OCI-LY1 (cell line): ENCODE measurements around the gene OXSR1.
"Not testable (repeated sequence)": the region's sequence is repeated elsewhere in the genome, so short reads cannot be mapped to it uniquely, and the experiment has no call there.

Experiments used
- H2AFZ ChIP-seq: fragments of 200-600 bp; sonication (generic), shearing (Covaris generic); 2 replicates; pipeline ENCODE4 v1.6.0; 2014; ENCODE audit warnings: antibody characterized with exemption, mild to moderate bottlenecking, low read length
- H3F3A ChIP-seq: fragments of 200-600 bp; sonication (generic), shearing (Covaris generic); 2 replicates; pipeline ENCODE4 v1.6.0; 2014; ENCODE audit warnings: mild to moderate bottlenecking, antibody characterized with exemption, low read length, moderate library complexity; ENCODE audit not compliant: insufficient read depth
- H3K27ac ChIP-seq: fragments of 200-600 bp; sonication (generic); 2 replicates; pipeline ENCODE4 v1.5.1; 2014; ENCODE audit warnings: low read length, mixed run types, mild to moderate bottlenecking, low read depth; ENCODE audit not compliant: poor library complexity, severe bottlenecking
- H3K27me3 ChIP-seq: fragments of 200-600 bp; sonication (generic); 2 replicates; pipeline ENCODE4 v1.6.0; 2014; ENCODE audit warnings: antibody characterized with exemption, mild to moderate bottlenecking, low read length, moderate library complexity; ENCODE audit not compliant: insufficient read depth
- H3K36me3 ChIP-seq: fragments of 200-600 bp; sonication (generic); 2 replicates; pipeline ENCODE4 v1.6.1; 2014; ENCODE audit warnings: mild to moderate bottlenecking, antibody characterized with exemption, low read length, moderate library complexity, mixed read lengths; ENCODE audit not compliant: insufficient read depth
- H3K4me1 ChIP-seq: fragments of 200-600 bp; sonication (generic); 2 replicates; pipeline ENCODE4 v1.5.1; 2014; ENCODE audit warnings: mild to moderate bottlenecking, low read length, moderate library complexity; ENCODE audit not compliant: insufficient read depth, severe bottlenecking
- H3K4me2 ChIP-seq: fragments of 200-600 bp; sonication (generic), shearing (Covaris generic); 2 replicates; pipeline ENCODE4 v1.6.1; 2014; ENCODE audit warnings: low read length
- H3K4me3 ChIP-seq: fragments of 200-600 bp; sonication (generic); 2 replicates; pipeline ENCODE4 v1.5.1; 2014; ENCODE audit warnings: low read length, low read depth, mild to moderate bottlenecking, mixed read lengths; ENCODE audit not compliant: poor library complexity, severe bottlenecking
- H3K79me2 ChIP-seq: fragments of 200-600 bp; shearing (Covaris generic); 2 replicates; pipeline ENCODE4 v1.6.1; 2016; ENCODE audit warnings: mixed run types, low read length, mixed read lengths; ENCODE audit not compliant: insufficient read depth
- H3K9ac ChIP-seq: fragments of 200-600 bp; sonication (generic), shearing (Covaris generic); 2 replicates; pipeline ENCODE4 v1.6.1; 2014; ENCODE audit warnings: mild to moderate bottlenecking, low read length, mixed read lengths
- H3K9me2 ChIP-seq: fragments of 200-600 bp; sonication (generic), shearing (Covaris generic); 2 replicates; pipeline ENCODE4 v1.6.1; 2014; ENCODE audit warnings: low read depth, mild to moderate bottlenecking, low read length, mixed read lengths
- H3K9me3 ChIP-seq: fragments of 200-600 bp; shearing (Covaris generic); 2 replicates; pipeline ENCODE4 v1.6.1; 2014; ENCODE audit warnings: low read length, mixed read lengths
- H4K20me1 ChIP-seq: fragments of 200-600 bp; sonication (generic), shearing (Covaris generic); 2 replicates; pipeline ENCODE4 v1.6.0; 2016; ENCODE audit warnings: mild to moderate bottlenecking, low read length; ENCODE audit not compliant: insufficient read depth
- EZH2 ChIP-seq: fragments of 200-600 bp; sonication (generic), shearing (Covaris generic); IDR thresholded peaks from 2 replicates; pipeline ENCODE4 v1.8.0; 2017; ENCODE audit warnings: borderline replicate concordance, mixed run types, mild to moderate bottlenecking, antibody characterized with exemption, low read length, moderate library complexity, mixed read lengths
- TF ChIP-seq, protein P1 (sequence below): fragments of 200-600 bp; sonication (generic), shearing (Covaris generic); IDR thresholded peaks from 2 replicates; pipeline ENCODE4 v1.5.1; 2017; ENCODE audit warnings: mild to moderate bottlenecking, antibody characterized with exemption, low read length, moderate library complexity, mixed read lengths

The OXSR1 gene

DNA sequence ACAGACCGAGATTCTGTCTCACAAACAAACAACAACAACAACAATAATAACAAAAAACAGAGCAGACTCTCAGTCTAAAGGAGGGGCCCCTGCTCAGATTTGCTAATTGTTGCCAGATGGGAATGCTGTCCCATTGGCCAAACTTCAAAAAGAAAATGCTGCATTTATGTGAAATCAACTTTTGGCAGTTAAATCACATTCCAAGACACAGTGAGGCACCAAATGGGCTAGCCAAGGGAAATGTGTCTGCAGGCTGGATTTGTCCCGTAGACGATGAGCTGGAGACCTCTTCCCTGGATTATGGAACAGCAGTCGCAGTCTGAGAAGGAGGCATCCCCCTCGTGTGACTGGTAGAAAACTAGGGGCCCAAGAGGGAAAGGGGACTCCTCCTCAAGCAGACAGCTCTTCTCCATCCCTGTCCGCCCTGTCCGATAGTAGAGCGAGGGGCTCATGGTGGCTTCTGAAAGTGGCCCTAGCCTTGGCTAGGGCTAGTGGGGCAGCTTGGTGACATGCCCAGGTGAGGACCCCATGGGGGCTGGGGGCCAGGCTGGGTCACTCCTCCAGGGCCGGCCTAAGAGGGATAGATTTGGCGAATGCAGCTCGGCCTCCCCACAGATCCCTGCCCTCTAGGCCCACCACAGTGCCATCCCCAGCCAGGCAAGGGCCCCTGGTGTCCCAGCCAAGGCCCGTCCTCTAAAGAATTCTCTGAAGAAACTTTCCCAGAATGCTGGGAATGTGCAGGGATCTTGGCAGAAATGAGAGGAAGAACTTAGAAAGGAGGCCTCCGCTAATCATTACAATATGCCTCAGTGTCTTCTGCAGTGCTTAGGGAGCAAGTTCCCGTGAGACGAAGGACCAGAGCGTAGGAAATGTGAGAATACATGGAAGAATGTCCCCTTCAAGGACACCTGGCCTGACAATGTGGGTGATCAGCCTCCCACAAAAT, 118.7 kb downstream of the OXSR1 start:
- no peak overlapping the region for H3K4me3 ChIP-seq
- no peak overlapping the region for H3K27ac ChIP-seq

DNA sequence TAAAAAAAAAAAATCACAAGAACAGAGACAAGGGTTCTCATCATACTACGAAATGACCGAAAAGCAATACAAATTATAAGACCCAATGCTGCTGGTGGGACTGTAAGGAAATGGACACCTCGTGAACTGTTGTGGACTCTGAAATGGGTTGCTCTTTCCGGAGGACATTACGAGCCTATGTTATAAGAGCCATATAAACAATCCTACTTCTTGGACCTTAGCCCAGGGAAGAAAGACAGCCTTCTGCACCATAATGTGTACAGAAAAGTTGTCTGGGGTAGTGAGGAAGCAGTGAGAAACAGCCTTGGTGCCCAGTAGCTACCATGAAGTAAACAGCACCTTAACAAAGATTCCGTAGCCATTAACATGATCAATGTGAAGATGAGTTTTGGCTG, 119.4 kb downstream of the OXSR1 start:
- Histone ChIP-seq H3K4me1 (no peaks in the 10 kb centered on the region), H3K36me3 (no peaks in the 10 kb centered on the region), H3K27me3 (no peaks in the 10 kb centered on the region), H3K79me2 (no peaks in the 10 kb centered on the region), H3K4me3 (no peak overlapping the region), H2AFZ (no peak overlapping the region), H3K9me3 (no peaks in the 10 kb centered on the region), H3K27ac (no peak overlapping the region), H3K9me2 (no peaks in the 10 kb centered on the region), H3K4me2 (no peak overlapping the region), H3K9ac (no peak overlapping the region), H3F3A (no peaks in the 10 kb centered on the region), H4K20me1 (no peaks in the 10 kb centered on the region)
- TF ChIP-seq, protein P1, sequence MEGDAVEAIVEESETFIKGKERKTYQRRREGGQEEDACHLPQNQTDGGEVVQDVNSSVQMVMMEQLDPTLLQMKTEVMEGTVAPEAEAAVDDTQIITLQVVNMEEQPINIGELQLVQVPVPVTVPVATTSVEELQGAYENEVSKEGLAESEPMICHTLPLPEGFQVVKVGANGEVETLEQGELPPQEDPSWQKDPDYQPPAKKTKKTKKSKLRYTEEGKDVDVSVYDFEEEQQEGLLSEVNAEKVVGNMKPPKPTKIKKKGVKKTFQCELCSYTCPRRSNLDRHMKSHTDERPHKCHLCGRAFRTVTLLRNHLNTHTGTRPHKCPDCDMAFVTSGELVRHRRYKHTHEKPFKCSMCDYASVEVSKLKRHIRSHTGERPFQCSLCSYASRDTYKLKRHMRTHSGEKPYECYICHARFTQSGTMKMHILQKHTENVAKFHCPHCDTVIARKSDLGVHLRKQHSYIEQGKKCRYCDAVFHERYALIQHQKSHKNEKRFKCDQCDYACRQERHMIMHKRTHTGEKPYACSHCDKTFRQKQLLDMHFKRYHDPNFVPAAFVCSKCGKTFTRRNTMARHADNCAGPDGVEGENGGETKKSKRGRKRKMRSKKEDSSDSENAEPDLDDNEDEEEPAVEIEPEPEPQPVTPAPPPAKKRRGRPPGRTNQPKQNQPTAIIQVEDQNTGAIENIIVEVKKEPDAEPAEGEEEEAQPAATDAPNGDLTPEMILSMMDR: no peak
- no peak for TF ChIP-seq EZH2

More for the DNA sequence above, 118.7 kb downstream of the OXSR1 start:
- Histone ChIP-seq H3K36me3 (no peaks in the 10 kb centered on the region), H3F3A (no peaks in the 10 kb centered on the region), H3K4me1 (no peaks in the 10 kb centered on the region), H3K27me3 (no peaks in the 10 kb centered on the region), H2AFZ (no peak overlapping the region), H3K79me2 (no peaks in the 10 kb centered on the region), H3K4me2 (no peak overlapping the region), H3K9ac (no peak overlapping the region), H4K20me1 (no peaks in the 10 kb centered on the region), H3K9me2 (no peaks in the 10 kb centered on the region), H3K9me3 (no peaks in the 10 kb centered on the region)
- no peak for TF ChIP-seq EZH2
- TF ChIP-seq, protein P1: no peak

- H2AFZ ChIP-seq, H3K36me3 ChIP-seq: not testable (repeated sequence)
Measured at GRCh38 chr3:38289286-38290217, 124.2 kb downstream of the OXSR1 start.

GRCh38 chr3:38297053-38297452, 131.7 kb downstream of the OXSR1 start:
- not testable (repeated sequence) for H3K9me2 ChIP-seq, H3K79me2 ChIP-seq, H3K4me3 ChIP-seq, H3K9me3 ChIP-seq, H3F3A ChIP-seq, H3K4me1 ChIP-seq, H2AFZ ChIP-seq, H4K20me1 ChIP-seq, H3K36me3 ChIP-seq, H3K9ac ChIP-seq, H3K27ac ChIP-seq, H3K4me2 ChIP-seq, H3K27me3 ChIP-seq

More at GRCh38 chr3:38289286-38290217, 124.2 kb downstream of the OXSR1 start:
- not testable (repeated sequence) for H3K9me2 ChIP-seq, H3K4me1 ChIP-seq, H3F3A ChIP-seq, H3K27ac ChIP-seq, H3K79me2 ChIP-seq, H3K9me3 ChIP-seq, H3K4me2 ChIP-seq, H4K20me1 ChIP-seq, H3K4me3 ChIP-seq, H3K9ac ChIP-seq, H3K27me3 ChIP-seq
